NB4 (cell line): ENCODE data around the gene C1QC.

Experiments
- CTCF ChIP-seq: IDR thresholded peaks from one replicate; pipeline ENCODE4 v1.5.1; 2012; ENCODE audit warnings: low read depth, low read length
- MAX ChIP-seq: IDR thresholded peaks from 2 replicates; pipeline ENCODE4 v1.6.1; 2011; ENCODE audit warnings: low read depth, low read length
- MYC ChIP-seq: IDR thresholded peaks from 2 replicates; pipeline ENCODE4 v1.6.1; 2011; ENCODE audit warnings: low read depth, low read length
- POLR2A ChIP-seq: IDR thresholded peaks from 2 replicates; pipeline ENCODE4 v1.6.1; 2011; ENCODE audit warnings: mild to moderate bottlenecking; ENCODE audit not compliant: insufficient read length; ENCODE audit errors: extremely low read depth

- no peak for TF ChIP-seq CTCF
- no peak for TF ChIP-seq POLR2A
- TF ChIP-seq MAX, result no peak
- no peak for TF ChIP-seq MYC
Measured at GRCh38 chr1:22621761-22622160, 21.7 kb upstream of the C1QC start.
